ENCODE measurements around the gene ELF1. TPM values are rescaled to one million over a fixed set of nuclear protein-coding genes. Genes with fewer than 3 reads are reported as not detected.

ELF1 gene
- total and polyA plus RNA-seq, 10 of the 15 experiments (the other 5 are each of a cell fraction or from before 2014, with no cell fraction given) = 43.3 to 97.6 (median 55.7) TPM

DNA sequence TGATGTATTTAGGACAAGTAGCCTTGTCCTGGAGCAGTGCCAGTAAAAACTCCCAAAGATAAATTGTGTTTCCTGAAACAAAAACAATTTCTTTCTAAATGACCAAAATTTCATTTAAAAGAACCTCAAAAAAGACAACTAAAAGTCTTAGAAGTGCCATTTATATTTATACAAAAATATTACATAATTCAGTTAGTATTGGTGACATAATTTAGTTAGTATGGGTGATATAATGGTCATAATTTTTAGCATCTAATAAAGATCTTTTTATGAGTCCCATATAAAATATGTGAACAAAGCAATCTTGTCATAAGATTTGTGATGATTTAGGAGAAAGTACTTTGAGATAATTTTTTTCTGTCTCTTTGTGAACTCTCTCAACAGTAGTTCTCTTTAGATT is 76.0 kb downstream of the ELF1 start:
- Histone ChIP-seq H3K4me3 (no peak overlapping the region), H3K9me3 (replicated peaks; ENCODE audit: control insufficient read depth, insufficient read depth, low read length) (no peaks in the 10 kb centered on the region), H3K79me2 (ENCODE audit: control insufficient read depth, insufficient read depth, low read length) (peaks cover 2% of the 10 kb centered on the region), H3K9ac (ENCODE audit: control insufficient read depth, insufficient read depth, low read length) (no peak overlapping the region), H4K20me1 (ENCODE audit: control insufficient read depth, insufficient read depth) (no peaks in the 10 kb centered on the region), H3K27me3 (replicated peaks in 1 of 2; ENCODE audit: control insufficient read depth in 2 of 2, insufficient read depth in 2 of 2, low read length in 1 of 2) (no peaks in the 10 kb centered on the region), H2AFZ (ENCODE audit: control insufficient read depth, low read depth, low read length) (no peak overlapping the region), H3K4me1 (ENCODE audit: control insufficient read depth, insufficient read depth, low read length) (no peaks in the 10 kb centered on the region), H3K36me3 (ENCODE audit: control insufficient read depth in 2 of 2, insufficient read depth in 2 of 2, low read length in 1 of 2) (peaks cover 11 to 54% of the 10 kb centered on the region in 2 experiments), H3K27ac (ENCODE audit: control insufficient read depth, insufficient read depth) (no peak overlapping the region), H3K4me2 (ENCODE audit: control insufficient read depth, insufficient read depth) (no peak overlapping the region)
- in situ Hi-C loops (cut with MboI) = no loop called here
- intact Hi-C loops (cut with micrococcal nuclease; ENCODE audit: unreplicated experiment) = no loop called here
- FAIRE-seq (no peak), ATAC-seq (no peak), DNase-seq (ENCODE audit: low read depth, low spot score) (no peak)
- ChIA-PET SMC1A (ENCODE audit: uncharacterized antibody, unreplicated experiment) (interaction anchor here (1.9 kb wide), 1 partner anchor 22 kb away, joined by 7 read pairs; no protein-coding TSS in a partner anchor), CTCF (no interaction called here), POLR2A (no interaction called here), RAD21 (ENCODE audit: unreplicated experiment) (no interaction called here)
- BruUV-seq (replicated peaks) = no TSS peak
- TF ChIP-seq EED (IDR thresholded peaks at IDR 0.05; ENCODE audit: low read depth) = no peak
- no peak for TF ChIP-seq RUNX3 (IDR thresholded peaks at IDR 0.05; ENCODE audit: low read length)
- TF ChIP-seq, protein P1, sequence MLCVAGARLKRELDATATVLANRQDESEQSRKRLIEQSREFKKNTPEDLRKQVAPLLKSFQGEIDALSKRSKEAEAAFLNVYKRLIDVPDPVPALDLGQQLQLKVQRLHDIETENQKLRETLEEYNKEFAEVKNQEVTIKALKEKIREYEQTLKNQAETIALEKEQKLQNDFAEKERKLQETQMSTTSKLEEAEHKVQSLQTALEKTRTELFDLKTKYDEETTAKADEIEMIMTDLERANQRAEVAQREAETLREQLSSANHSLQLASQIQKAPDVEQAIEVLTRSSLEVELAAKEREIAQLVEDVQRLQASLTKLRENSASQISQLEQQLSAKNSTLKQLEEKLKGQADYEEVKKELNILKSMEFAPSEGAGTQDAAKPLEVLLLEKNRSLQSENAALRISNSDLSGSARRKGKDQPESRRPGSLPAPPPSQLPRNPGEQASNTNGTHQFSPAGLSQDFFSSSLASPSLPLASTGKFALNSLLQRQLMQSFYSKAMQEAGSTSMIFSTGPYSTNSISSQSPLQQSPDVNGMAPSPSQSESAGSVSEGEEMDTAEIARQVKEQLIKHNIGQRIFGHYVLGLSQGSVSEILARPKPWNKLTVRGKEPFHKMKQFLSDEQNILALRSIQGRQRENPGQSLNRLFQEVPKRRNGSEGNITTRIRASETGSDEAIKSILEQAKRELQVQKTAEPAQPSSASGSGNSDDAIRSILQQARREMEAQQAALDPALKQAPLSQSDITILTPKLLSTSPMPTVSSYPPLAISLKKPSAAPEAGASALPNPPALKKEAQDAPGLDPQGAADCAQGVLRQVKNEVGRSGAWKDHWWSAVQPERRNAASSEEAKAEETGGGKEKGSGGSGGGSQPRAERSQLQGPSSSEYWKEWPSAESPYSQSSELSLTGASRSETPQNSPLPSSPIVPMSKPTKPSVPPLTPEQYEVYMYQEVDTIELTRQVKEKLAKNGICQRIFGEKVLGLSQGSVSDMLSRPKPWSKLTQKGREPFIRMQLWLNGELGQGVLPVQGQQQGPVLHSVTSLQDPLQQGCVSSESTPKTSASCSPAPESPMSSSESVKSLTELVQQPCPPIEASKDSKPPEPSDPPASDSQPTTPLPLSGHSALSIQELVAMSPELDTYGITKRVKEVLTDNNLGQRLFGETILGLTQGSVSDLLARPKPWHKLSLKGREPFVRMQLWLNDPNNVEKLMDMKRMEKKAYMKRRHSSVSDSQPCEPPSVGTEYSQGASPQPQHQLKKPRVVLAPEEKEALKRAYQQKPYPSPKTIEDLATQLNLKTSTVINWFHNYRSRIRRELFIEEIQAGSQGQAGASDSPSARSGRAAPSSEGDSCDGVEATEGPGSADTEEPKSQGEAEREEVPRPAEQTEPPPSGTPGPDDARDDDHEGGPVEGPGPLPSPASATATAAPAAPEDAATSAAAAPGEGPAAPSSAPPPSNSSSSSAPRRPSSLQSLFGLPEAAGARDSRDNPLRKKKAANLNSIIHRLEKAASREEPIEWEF (IDR thresholded peaks at IDR 0.05; ENCODE audit: insufficient replicate concordance, low read depth, low read length) = no peak
- no peak for TF ChIP-seq POU2F2 (IDR thresholded peaks at IDR 0.05; ENCODE audit: borderline replicate concordance, low read depth, low read length)
- TF ChIP-seq, protein P2, sequence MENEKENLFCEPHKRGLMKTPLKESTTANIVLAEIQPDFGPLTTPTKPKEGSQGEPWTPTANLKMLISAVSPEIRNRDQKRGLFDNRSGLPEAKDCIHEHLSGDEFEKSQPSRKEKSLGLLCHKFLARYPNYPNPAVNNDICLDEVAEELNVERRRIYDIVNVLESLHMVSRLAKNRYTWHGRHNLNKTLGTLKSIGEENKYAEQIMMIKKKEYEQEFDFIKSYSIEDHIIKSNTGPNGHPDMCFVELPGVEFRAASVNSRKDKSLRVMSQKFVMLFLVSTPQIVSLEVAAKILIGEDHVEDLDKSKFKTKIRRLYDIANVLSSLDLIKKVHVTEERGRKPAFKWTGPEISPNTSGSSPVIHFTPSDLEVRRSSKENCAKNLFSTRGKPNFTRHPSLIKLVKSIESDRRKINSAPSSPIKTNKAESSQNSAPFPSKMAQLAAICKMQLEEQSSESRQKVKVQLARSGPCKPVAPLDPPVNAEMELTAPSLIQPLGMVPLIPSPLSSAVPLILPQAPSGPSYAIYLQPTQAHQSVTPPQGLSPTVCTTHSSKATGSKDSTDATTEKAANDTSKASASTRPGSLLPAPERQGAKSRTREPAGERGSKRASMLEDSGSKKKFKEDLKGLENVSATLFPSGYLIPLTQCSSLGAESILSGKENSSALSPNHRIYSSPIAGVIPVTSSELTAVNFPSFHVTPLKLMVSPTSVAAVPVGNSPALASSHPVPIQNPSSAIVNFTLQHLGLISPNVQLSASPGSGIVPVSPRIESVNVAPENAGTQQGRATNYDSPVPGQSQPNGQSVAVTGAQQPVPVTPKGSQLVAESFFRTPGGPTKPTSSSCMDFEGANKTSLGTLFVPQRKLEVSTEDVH (IDR thresholded peaks at IDR 0.05; ENCODE audit: low read depth, partially characterized antibody) = no peak
- no peak for TF ChIP-seq STAT3 (IDR thresholded peaks at IDR 0.05; ENCODE audit: low read depth, low read length)
- no peak for TF ChIP-seq ETV6 (conservative IDR thresholded peaks at IDR 0.05 in 1 of 2, IDR thresholded peaks at IDR 0.05 in 1 of 2; ENCODE audit: borderline replicate concordance in 1 of 2, low read depth in 1 of 2)
- TF ChIP-seq, protein P3, sequence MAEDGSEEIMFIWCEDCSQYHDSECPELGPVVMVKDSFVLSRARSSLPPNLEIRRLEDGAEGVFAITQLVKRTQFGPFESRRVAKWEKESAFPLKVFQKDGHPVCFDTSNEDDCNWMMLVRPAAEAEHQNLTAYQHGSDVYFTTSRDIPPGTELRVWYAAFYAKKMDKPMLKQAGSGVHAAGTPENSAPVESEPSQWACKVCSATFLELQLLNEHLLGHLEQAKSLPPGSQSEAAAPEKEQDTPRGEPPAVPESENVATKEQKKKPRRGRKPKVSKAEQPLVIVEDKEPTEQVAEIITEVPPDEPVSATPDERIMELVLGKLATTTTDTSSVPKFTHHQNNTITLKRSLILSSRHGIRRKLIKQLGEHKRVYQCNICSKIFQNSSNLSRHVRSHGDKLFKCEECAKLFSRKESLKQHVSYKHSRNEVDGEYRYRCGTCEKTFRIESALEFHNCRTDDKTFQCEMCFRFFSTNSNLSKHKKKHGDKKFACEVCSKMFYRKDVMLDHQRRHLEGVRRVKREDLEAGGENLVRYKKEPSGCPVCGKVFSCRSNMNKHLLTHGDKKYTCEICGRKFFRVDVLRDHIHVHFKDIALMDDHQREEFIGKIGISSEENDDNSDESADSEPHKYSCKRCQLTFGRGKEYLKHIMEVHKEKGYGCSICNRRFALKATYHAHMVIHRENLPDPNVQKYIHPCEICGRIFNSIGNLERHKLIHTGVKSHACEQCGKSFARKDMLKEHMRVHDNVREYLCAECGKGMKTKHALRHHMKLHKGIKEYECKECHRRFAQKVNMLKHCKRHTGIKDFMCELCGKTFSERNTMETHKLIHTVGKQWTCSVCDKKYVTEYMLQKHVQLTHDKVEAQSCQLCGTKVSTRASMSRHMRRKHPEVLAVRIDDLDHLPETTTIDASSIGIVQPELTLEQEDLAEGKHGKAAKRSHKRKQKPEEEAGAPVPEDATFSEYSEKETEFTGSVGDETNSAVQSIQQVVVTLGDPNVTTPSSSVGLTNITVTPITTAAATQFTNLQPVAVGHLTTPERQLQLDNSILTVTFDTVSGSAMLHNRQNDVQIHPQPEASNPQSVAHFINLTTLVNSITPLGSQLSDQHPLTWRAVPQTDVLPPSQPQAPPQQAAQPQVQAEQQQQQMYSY (CRISPR knock-in tag; IDR thresholded peaks at IDR 0.05) = no peak
- no peak for TF ChIP-seq KLF5 (IDR thresholded peaks at IDR 0.05; ENCODE audit: partially characterized antibody)
- TF ChIP-seq, protein P4, sequence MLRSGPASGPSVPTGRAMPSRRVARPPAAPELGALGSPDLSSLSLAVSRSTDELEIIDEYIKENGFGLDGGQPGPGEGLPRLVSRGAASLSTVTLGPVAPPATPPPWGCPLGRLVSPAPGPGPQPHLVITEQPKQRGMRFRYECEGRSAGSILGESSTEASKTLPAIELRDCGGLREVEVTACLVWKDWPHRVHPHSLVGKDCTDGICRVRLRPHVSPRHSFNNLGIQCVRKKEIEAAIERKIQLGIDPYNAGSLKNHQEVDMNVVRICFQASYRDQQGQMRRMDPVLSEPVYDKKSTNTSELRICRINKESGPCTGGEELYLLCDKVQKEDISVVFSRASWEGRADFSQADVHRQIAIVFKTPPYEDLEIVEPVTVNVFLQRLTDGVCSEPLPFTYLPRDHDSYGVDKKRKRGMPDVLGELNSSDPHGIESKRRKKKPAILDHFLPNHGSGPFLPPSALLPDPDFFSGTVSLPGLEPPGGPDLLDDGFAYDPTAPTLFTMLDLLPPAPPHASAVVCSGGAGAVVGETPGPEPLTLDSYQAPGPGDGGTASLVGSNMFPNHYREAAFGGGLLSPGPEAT (IDR thresholded peaks at IDR 0.05; ENCODE audit: low read depth) = no peak
- TF ChIP-seq SMAD5 (IDR thresholded peaks at IDR 0.05; ENCODE audit: low read depth) = no peak
